Nephron progenitor cell (in vitro differentiated cells): Measurements from ENCODE around the gene DDX42.

ENCODE experiments used
- DNase-seq: peaks from one replicate; pipeline ENCODE4 v3.0.0; 2021
- H3K27ac Mint-ChIP-seq: 2 replicates; pipeline ENCODE4 v1.8.0; 2021; ENCODE audit warnings: mild to moderate bottlenecking, moderate library complexity, mixed read lengths
- H3K27me3 Mint-ChIP-seq: 2 replicates; pipeline ENCODE4 v1.8.0; 2021; ENCODE audit warnings: mild to moderate bottlenecking, low read depth, mixed read lengths; ENCODE audit not compliant: poor library complexity
- H3K36me3 Mint-ChIP-seq: 2 replicates; pipeline ENCODE4 v1.8.0; 2021; ENCODE audit warnings: low read depth, mixed read lengths
- H3K4me1 Mint-ChIP-seq: 2 replicates; pipeline ENCODE4 v1.8.0; 2021; ENCODE audit warnings: mixed read lengths
- H3K4me3 Mint-ChIP-seq: 2 replicates; pipeline ENCODE4 v1.8.0; 2021; ENCODE audit warnings: mild to moderate bottlenecking, moderate library complexity, mixed read lengths
- H3K9me3 Mint-ChIP-seq: 2 replicates; pipeline ENCODE4 v1.8.0; 2021; ENCODE audit warnings: mild to moderate bottlenecking, moderate library complexity, mixed read lengths
- TF ChIP-seq, protein P1 (sequence below): fragments of 200-600 bp; sonication (generic); IDR thresholded peaks from 2 replicates; pipeline ENCODE4 v1.5.0; 2021; ENCODE audit warnings: antibody characterized with exemption

The DDX42 gene

DNA sequence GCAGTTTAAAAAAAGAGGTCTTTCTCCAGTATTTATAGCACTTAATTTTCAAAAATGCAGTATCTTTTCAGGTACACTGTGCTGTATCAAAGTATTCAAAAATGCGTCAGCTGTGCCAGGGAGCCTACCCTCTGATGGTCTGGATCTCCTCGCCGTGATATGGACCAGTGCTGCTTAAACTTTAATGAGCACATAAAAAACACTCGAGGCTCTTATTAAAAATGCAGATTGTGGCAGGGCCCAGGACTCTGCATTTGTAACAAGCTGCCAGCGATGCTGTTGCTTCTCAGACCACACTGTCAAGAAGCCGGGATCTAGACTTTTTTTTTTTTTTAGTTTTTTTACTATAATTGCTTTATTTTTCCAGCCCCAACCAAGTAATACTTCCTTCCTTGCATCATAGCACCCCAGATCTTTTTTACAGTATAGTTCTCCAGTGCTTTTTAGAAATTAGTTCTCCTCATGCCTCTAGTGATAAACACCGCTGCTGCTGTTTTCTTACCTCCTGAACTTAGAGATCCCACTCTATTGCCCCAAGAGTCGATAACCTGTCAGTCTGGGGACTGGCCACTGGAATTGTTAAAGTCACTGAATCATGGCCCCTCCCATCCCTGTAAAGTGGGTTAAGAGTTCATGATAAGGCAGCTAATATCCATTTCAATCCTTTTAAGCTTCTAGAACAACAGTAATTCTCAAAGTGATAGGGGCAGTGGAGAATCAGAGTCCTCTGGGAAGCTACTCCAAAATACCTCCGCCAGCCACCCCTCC is 70.1 kb downstream of the DDX42 start:
- Mint-ChIP-seq H3K4me1 (peaks cover 30% of the 10 kb centered on the region), H3K36me3 (peaks cover 10% of the 10 kb centered on the region), H3K27me3 (peaks cover 50% of the 10 kb centered on the region), H3K4me3 (peak overlapping the region; percentile 81), H3K27ac (no peak overlapping the region), H3K9me3 (peaks cover 16% of the 10 kb centered on the region)
- TF ChIP-seq, protein P1, sequence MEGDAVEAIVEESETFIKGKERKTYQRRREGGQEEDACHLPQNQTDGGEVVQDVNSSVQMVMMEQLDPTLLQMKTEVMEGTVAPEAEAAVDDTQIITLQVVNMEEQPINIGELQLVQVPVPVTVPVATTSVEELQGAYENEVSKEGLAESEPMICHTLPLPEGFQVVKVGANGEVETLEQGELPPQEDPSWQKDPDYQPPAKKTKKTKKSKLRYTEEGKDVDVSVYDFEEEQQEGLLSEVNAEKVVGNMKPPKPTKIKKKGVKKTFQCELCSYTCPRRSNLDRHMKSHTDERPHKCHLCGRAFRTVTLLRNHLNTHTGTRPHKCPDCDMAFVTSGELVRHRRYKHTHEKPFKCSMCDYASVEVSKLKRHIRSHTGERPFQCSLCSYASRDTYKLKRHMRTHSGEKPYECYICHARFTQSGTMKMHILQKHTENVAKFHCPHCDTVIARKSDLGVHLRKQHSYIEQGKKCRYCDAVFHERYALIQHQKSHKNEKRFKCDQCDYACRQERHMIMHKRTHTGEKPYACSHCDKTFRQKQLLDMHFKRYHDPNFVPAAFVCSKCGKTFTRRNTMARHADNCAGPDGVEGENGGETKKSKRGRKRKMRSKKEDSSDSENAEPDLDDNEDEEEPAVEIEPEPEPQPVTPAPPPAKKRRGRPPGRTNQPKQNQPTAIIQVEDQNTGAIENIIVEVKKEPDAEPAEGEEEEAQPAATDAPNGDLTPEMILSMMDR: no peak
- no peak for DNase-seq

DNA sequence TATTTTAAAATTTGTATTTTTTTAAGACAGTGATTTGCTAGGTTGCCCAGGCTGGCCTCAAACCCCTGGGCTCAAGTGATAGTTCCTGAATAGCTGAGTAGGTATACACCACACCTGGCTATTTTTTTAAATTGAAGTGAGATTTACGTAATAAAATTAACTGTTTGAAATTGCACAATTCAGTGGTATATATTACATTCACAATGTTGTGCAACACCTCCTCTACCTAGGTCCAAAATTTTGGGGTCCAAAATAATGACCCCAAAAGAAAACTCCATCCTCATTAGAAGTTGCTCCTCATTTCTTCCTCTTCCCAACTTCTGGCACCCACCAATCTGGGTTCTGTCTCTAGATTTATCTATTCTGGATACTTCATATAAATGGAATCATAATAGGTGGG is 71.5 kb downstream of the DDX42 start:
- H3K4me3 Mint-ChIP-seq: no peak overlapping the region
- H3K27me3 Mint-ChIP-seq: peaks cover 63% of the 10 kb centered on the region

DNA sequence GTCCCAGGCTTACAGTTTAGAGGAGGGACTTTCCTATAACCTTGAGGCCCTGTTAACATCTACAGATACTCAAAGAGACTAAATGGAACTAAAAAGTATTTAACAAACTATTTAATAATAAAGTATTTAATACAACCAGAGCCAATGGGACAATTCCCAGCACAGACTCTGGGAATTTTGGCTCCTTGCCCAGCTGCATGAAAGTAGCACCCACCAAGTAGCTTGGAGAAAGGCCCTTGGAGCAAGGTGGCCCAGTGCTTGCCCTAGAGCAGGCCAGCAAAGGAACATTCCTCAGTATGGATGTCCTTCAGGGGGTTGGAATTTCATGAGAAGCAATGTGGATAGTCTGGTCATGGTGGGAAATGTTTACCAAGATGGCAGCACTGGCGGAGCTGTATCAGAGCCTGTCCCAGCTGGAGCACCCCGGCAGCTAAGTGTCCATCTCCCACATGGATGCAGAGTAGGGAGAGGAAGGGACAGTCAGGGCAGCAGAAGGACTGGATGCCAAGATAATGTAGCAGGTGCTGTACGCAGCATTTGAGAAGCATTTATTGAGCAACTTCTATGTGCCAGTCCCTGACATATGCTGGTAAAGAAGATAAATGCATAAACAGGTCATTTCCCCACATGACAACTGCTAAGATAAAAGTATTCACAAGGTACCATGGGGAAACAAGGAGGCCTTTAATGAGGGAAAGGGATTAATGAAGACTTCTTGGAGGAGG is 73.7 kb downstream of the DDX42 start:
- TF ChIP-seq, protein P1: no peak
- H3K36me3 Mint-ChIP-seq: peaks cover 11% of the 10 kb centered on the region
- no peak for DNase-seq
- H3K27ac Mint-ChIP-seq: no peak overlapping the region
- no peak overlapping the region for H3K4me3 Mint-ChIP-seq
- H3K27me3 Mint-ChIP-seq: peaks cover 84% of the 10 kb centered on the region
- H3K4me1 Mint-ChIP-seq: peaks cover 10% of the 10 kb centered on the region
- peaks cover 25% of the 10 kb centered on the region for H3K9me3 Mint-ChIP-seq

More for the DNA sequence above, 71.5 kb downstream of the DDX42 start:
- H3K27ac Mint-ChIP-seq: no peak overlapping the region
- peaks cover 21% of the 10 kb centered on the region for H3K4me1 Mint-ChIP-seq
- DNase-seq: no peak
- H3K36me3 Mint-ChIP-seq: peaks cover 11% of the 10 kb centered on the region
- peaks cover 25% of the 10 kb centered on the region for H3K9me3 Mint-ChIP-seq
- TF ChIP-seq, protein P1: no peak

DNA sequence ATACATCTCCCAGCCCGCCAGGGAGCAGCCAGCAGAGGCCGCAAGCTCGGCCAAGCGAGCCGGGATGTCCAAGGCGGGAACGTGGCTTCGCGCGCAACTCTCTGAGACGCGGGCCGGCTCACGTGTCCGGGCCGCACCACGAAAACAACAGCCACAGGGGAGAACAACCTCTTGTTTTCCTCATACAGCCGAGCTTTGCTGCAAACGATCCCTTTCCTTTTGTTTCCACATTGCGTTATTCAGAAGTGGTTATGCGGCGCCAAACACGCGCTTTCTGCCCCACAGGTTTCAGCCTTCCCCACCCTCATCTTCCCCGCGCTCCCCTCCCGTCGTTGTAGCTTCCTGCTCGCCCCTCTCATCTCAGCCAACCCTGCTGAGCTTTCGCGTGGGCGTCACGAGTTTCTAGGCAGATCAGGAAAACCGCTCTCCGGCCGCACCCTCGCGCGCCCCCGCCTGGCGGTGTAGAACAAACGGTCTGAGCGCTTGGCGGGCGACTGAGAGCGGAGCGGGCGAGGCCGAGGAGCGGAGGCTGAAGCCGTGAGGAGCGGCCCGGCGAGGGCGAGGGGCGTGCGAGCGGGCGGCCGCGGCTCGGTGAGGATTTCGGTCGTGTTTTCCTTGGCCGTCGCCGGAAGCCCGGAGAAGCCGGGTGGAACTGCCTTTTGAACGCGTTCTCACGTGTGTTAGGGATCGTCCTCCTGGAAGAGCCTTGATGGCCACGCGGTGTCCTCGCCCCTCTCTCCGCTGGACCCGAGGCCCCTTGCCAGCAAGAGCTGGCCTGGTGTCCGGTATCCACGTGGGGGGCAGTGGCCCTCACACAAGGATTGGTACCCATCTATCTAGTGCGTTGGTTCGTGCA is 75.1 kb downstream of the DDX42 start:
- DNase-seq: peak; percentile 87
- Mint-ChIP-seq H3K27ac (peak overlapping the region; percentile 96), H3K36me3 (peaks cover 11% of the 10 kb centered on the region), H3K4me1 (peaks cover 4% of the 10 kb centered on the region), H3K9me3 (peaks cover 25% of the 10 kb centered on the region), H3K4me3 (peak overlapping the region; percentile 77), H3K27me3 (peaks cover 93% of the 10 kb centered on the region)
- TF ChIP-seq, protein P1: peak; percentile 47

DNA sequence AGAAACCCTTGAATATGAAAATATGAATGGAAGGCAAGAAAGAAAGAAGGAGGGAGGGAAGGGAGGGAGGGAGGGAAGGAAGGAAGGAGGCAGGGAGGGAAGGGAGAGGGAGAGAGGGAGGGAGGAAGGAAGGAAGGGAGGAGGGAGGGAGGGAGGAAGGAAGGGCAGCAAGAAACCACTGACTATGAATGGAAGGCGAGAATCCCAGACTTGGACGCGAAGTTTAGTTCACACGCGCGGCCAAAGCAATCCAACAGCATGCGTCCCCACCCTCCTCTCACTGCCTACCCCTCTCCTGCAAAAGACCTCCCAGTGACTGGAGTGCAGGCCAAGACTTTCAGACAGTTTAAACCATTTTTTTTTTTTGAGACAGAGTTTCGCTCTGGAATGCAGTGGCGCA is 76.4 kb downstream of the DDX42 start:
- no peak overlapping the region for H3K4me3 Mint-ChIP-seq
- peaks cover 25% of the 10 kb centered on the region for H3K9me3 Mint-ChIP-seq
- peaks cover 11% of the 10 kb centered on the region for H3K36me3 Mint-ChIP-seq
- TF ChIP-seq, protein P1: no peak
- no peak for DNase-seq
- H3K4me1 Mint-ChIP-seq: no peaks in the 10 kb centered on the region
- no peak overlapping the region for H3K27ac Mint-ChIP-seq
- H3K27me3 Mint-ChIP-seq: peaks cover 92% of the 10 kb centered on the region
